Testis (tissue), 3 donors: ENCODE results near the gene SPANXN2. TPM values are rescaled to one million over a fixed set of nuclear protein-coding genes. Genes with fewer than 3 reads are reported as not detected.

ENCODE experiments used
- DNase-seq: peaks from one replicate; pipeline ENCODE4 v3.0.0-alpha.2; 2019
- H3K27ac ChIP-seq, 2 donors: fragments of 200-600 bp; sonication (generic); one replicate each; pipeline ENCODE4 v1.5.1; 2019
- H3K27me3 ChIP-seq: fragments of 200-600 bp; sonication (generic); one replicate; pipeline ENCODE4 v1.5.1; 2019
- H3K36me3 ChIP-seq: fragments of 200-600 bp; sonication (generic); one replicate; pipeline ENCODE4 v1.5.1; 2017; ENCODE audit warnings: low read depth; ENCODE audit errors: missing control alignments
- H3K4me1 ChIP-seq: fragments of 200-600 bp; sonication (generic); one replicate; pipeline ENCODE4 v1.5.1; 2019
- H3K4me3 ChIP-seq, 2 donors: fragments of 200-600 bp; sonication (generic); one replicate each; pipeline ENCODE4 v1.5.1; 2017 to 2019
- H3K9me3 ChIP-seq: fragments of 200-600 bp; sonication (generic); one replicate; pipeline ENCODE4 v1.5.1; 2017
- CTCF ChIP-seq, 3 experiments: fragments of 450-650 bp in 2 of 3; fragments of 200-600 bp in 1 of 3; sonication (generic) in 1 of 3; IDR thresholded peaks; one replicate each; pipeline ENCODE4 v1.5.1; 2016 to 2019; ENCODE audit warnings: antibody characterized with exemption in 3 of 3, mild to moderate bottlenecking in 2 of 3, moderate library complexity in 1 of 3
- POLR2A ChIP-seq: fragments of 450-650 bp; IDR thresholded peaks from one replicate; pipeline ENCODE4 v1.6.1; 2017; ENCODE audit warnings: antibody characterized with exemption, mild to moderate bottlenecking, moderate library complexity
- WGBS, 2 donors: methylation state at CpG; one replicate each; pipeline ENCODE4 v1.1.5; 2018; 5-methylcytosine and 5-hydroxymethylcytosine counted together
- intact Hi-C: fragments of 100-400 bp; cut with DNase I; formaldehyde crosslinking; loops from one replicate; pipeline ENCODE4 v1.15.1; 2023; ENCODE audit warnings: low total_unique reads
- polyA plus RNA-seq: library from polyadenylated mRNA; stranded (reverse); fragments of 350-450 nt; fragmentation: Illumina TruSeq; extraction: RNeasy Lipid Tissue Mini Kit (QIAGEN cat#74804); gene quantifications from one replicate; pipeline ENCODE4 v1.2.3, GENCODE V29; 2014; ENCODE audit warnings: low read depth, low replicate concordance; ENCODE audit not compliant: insufficient read depth
- total RNA-seq, 2 donors: library from RNA; depleted of rRNA; stranded (reverse); fragments of >200 nt; gene quantifications; one replicate each; pipeline ENCODE4 v1.2.3, GENCODE V29; 2016

The SPANXN2 gene
- total and polyA plus RNA-seq, 3 donors from 2014 or later: 0.70 to 1.1 TPM; not detected in 1

- no peaks in the 10 kb centered on the region for H3K27me3 ChIP-seq
- no peaks in the 10 kb centered on the region for H3K36me3 ChIP-seq
- no peak overlapping the region for H3K27ac ChIP-seq
- no peaks in the 10 kb centered on the region for H3K4me1 ChIP-seq
- no peak overlapping the region for H3K4me3 ChIP-seq
- TF ChIP-seq POLR2A (no peak), CTCF (IDR thresholded peaks at IDR 0.05) (no peak)
- no peaks in the 10 kb centered on the region for H3K9me3 ChIP-seq
- intact Hi-C loops: no loop called here
- no peak for DNase-seq
Measured at GRCh38 chrX:143733866-143734265, 13.3 kb upstream of the SPANXN2 start.

- H3K27me3 ChIP-seq: no peaks in the 10 kb centered on the region
- TF ChIP-seq POLR2A: no peak
- no peak for TF ChIP-seq CTCF (IDR thresholded peaks at IDR 0.05)
- WGBS, 2 donors: 93% methylated on average over 3 of the region's 17 CpGs; no CpG with 5 or more reads in 1 of the 2 donors
- no peaks in the 10 kb centered on the region for H3K4me1 ChIP-seq
- no peaks in the 10 kb centered on the region for H3K36me3 ChIP-seq
- intact Hi-C loops: no loop called here
- H3K4me3 ChIP-seq: no peak overlapping the region
- no peaks in the 10 kb centered on the region for H3K9me3 ChIP-seq
- no peak for DNase-seq
- no peak overlapping the region for H3K27ac ChIP-seq
Measured at GRCh38 chrX:143726296-143726695, 5.7 kb upstream of the SPANXN2 start.

GRCh38 chrX:143701460-143701859, 19.1 kb downstream of the SPANXN2 start:
- intact Hi-C loops: no loop called here
- no peak overlapping the region for H3K27ac ChIP-seq
- H3K9me3 ChIP-seq: no peaks in the 10 kb centered on the region
- no peaks in the 10 kb centered on the region for H3K27me3 ChIP-seq
- no peaks in the 10 kb centered on the region for H3K4me1 ChIP-seq
- TF ChIP-seq CTCF (IDR thresholded peaks at IDR 0.05) (no peak), POLR2A (no peak)
- H3K4me3 ChIP-seq: no peak overlapping the region
- no peak for DNase-seq
- 60 to 100% methylated on average over 1 of the region's 4 CpGs for WGBS, 2 donors
- H3K36me3 ChIP-seq: no peaks in the 10 kb centered on the region

- H3K4me1 ChIP-seq: no peaks in the 10 kb centered on the region
- no peak overlapping the region for H3K4me3 ChIP-seq
- TF ChIP-seq CTCF (IDR thresholded peaks at IDR 0.05) (no peak), POLR2A (no peak)
- DNase-seq: no peak
- no peak overlapping the region for H3K27ac ChIP-seq
- H3K9me3 ChIP-seq: no peaks in the 10 kb centered on the region
- no peaks in the 10 kb centered on the region for H3K27me3 ChIP-seq
- WGBS, 2 donors: 88 to 92% methylated on average over 1 of the region's 1 CpG
- intact Hi-C loops: no loop called here
- H3K36me3 ChIP-seq: no peaks in the 10 kb centered on the region
Measured at GRCh38 chrX:143694885-143695284, 25.7 kb downstream of the SPANXN2 start.

- 47 to 65% methylated on average over 3 of the region's 3 CpGs for whole genome bisulfite sequencing, 2 donors
- Histone ChIP-seq H3K9me3 (no peaks in the 10 kb centered on the region), H3K27ac (no peak overlapping the region), H3K4me3 (no peak overlapping the region), H3K27me3 (no peaks in the 10 kb centered on the region), H3K36me3 (no peaks in the 10 kb centered on the region), H3K4me1 (no peaks in the 10 kb centered on the region)
- no peak for TF ChIP-seq CTCF (IDR thresholded peaks at IDR 0.05)
- no peak for TF ChIP-seq POLR2A
- intact Hi-C loops: no loop called here
- DNase-seq: no peak
Measured at GRCh38 chrX:143683486-143683885, 37.1 kb downstream of the SPANXN2 start.
